ENCODE results near the gene ANHX. TPM values are rescaled to one million over a fixed set of nuclear protein-coding genes. Genes with fewer than 3 reads are reported as not detected.
A peak's percentile ranks its signal among the peaks of the same experiment; 100 is the strongest.
"Not testable (repeated sequence)": the region's sequence is repeated elsewhere in the genome, so short reads cannot be mapped to it uniquely, and the experiment has no call there.

The ANHX gene
- not detected for polyA plus RNA-seq

- Mint-ChIP-seq H3K4me3 (no peak within 1 kb of the TSS), H3K9me3 (peaks cover 8 to 30% (median 15%) of the 10 kb centered on the region in 6 donors), H3K36me3 (peaks cover 0 to 3% (median 0%) of the 10 kb centered on the region in 3 donors), H3K4me1 (no peaks in the 10 kb centered on the region), H3K27ac (no peak within 1 kb of the TSS), H3K27me3 (ENCODE audit: low read depth in 3 of 3) (peaks cover 0 to 4% (median 0%) of the 10 kb centered on the region in 3 donors)
- DNase-seq: no peak
Observed at GRCh38 chr12:133235401-133236112, at the start of gene ANHX. ANHX (minus strand) TSS chr12:133235877; CDS start chr12:133234356, 1,521 bp downstream.

DNA sequence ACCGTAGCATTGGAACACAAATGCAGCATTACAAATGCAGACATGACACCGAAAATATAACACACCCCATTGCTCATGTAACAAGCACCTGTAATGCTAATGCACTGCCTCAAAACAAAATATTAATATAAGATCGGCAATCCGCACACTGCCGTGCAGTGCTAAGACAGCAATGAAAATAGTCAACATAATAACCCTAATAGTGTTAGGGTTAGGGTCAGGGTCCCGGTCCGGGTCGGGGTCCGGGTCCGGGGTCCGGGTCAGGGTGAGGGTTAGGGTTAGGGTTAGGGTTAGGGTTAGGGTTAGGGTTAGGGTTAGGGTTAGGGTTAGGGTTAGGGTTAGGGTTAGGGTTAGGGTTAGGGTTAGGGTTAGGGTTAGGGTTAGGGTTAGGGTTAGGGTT, 29.0 kb upstream of the ANHX start:
- not testable (repeated sequence) for H3K27ac Mint-ChIP-seq

GRCh38 chr12:133264173-133264572, 28.5 kb upstream of the ANHX start:
- Mint-ChIP-seq H3K36me3 (no peaks in the 10 kb centered on the region), H3K27ac (no peak overlapping the region), H3K4me3 (no peak overlapping the region)

More for the DNA sequence above, 29.0 kb upstream of the ANHX start:
- H3K4me1 Mint-ChIP-seq; H3K36me3 Mint-ChIP-seq; H3K4me3 Mint-ChIP-seq; H3K9me3 Mint-ChIP-seq; H3K27me3 Mint-ChIP-seq (ENCODE audit: low read depth in 3 of 3); DNase-seq: not testable (repeated sequence)

GRCh38 chr12:133256321-133256720, 20.6 kb upstream of the ANHX start:
- Mint-ChIP-seq H3K27ac (no peak overlapping the region), H3K4me3 (no peak overlapping the region), H3K9me3 (peaks cover 2 to 36% (median 6%) of the 10 kb centered on the region in 6 donors), H3K4me1 (no peaks in the 10 kb centered on the region), H3K27me3 (ENCODE audit: low read depth in 3 of 3) (peaks cover 2 to 3% (median 3%) of the 10 kb centered on the region in 3 donors), H3K36me3 (no peaks in the 10 kb centered on the region)
- DNase-seq: no peak

More at GRCh38 chr12:133264173-133264572, 28.5 kb upstream of the ANHX start:
- peak in 1 of 3 donors; percentile 4 for DNase-seq
- Mint-ChIP-seq H3K9me3 (peaks cover 0 to 6% (median under 1%) of the 10 kb centered on the region in 6 donors), H3K27me3 (ENCODE audit: low read depth in 3 of 3) (peaks cover 0 to 3% (median 1%) of the 10 kb centered on the region in 3 donors), H3K4me1 (no peaks in the 10 kb centered on the region)

- not testable (repeated sequence) for H3K4me1 Mint-ChIP-seq; H3K27ac Mint-ChIP-seq; DNase-seq; H3K36me3 Mint-ChIP-seq; H3K4me3 Mint-ChIP-seq; H3K27me3 Mint-ChIP-seq (ENCODE audit: low read depth in 3 of 3)
- H3K9me3 Mint-ChIP-seq: peaks cover 2 to 36% (median 7%) of the 10 kb centered on the region in 6 donors
Observed at GRCh38 chr12:133255833-133256232, 20.2 kb upstream of the ANHX start.

GRCh38 chr12:133251732-133252131, 16.1 kb upstream of the ANHX start:
- no peak overlapping the region for H3K27ac Mint-ChIP-seq
- peaks cover 2 to 30% (median 16%) of the 10 kb centered on the region in 6 donors for H3K9me3 Mint-ChIP-seq
- H3K4me3 Mint-ChIP-seq: no peak overlapping the region
- DNase-seq: no peak
- no peaks in the 10 kb centered on the region for H3K4me1 Mint-ChIP-seq
- H3K36me3 Mint-ChIP-seq: no peaks in the 10 kb centered on the region
- peaks cover 5 to 8% (median 7%) of the 10 kb centered on the region in 3 donors for H3K27me3 Mint-ChIP-seq (ENCODE audit: low read depth in 3 of 3)

- Mint-ChIP-seq H3K27ac (no peak overlapping the region), H3K9me3 (peaks cover 2 to 34% (median 16%) of the 10 kb centered on the region in 6 donors), H3K36me3 (peaks cover 0 to 3% (median 0%) of the 10 kb centered on the region in 3 donors), H3K4me3 (no peak overlapping the region), H3K27me3 (ENCODE audit: low read depth in 3 of 3) (peaks cover 0 to 6% (median 0%) of the 10 kb centered on the region in 3 donors), H3K4me1 (no peaks in the 10 kb centered on the region)
- DNase-seq: no peak
Observed at GRCh38 chr12:133236556-133236955, 879 bp upstream of the ANHX start.

- Mint-ChIP-seq H3K36me3 (peaks cover 0 to 3% (median 0%) of the 10 kb centered on the region in 3 donors), H3K4me3 (no peak overlapping the region), H3K4me1 (no peaks in the 10 kb centered on the region), H3K27ac (no peak overlapping the region), H3K27me3 (ENCODE audit: low read depth in 3 of 3) (peaks cover 0 to 4% (median 0%) of the 10 kb centered on the region in 3 donors), H3K9me3 (peaks cover 3 to 30% (median 15%) of the 10 kb centered on the region in 6 donors)
- no peak for DNase-seq
Observed at GRCh38 chr12:133236144-133236543, 467 bp upstream of the ANHX start.

DNA sequence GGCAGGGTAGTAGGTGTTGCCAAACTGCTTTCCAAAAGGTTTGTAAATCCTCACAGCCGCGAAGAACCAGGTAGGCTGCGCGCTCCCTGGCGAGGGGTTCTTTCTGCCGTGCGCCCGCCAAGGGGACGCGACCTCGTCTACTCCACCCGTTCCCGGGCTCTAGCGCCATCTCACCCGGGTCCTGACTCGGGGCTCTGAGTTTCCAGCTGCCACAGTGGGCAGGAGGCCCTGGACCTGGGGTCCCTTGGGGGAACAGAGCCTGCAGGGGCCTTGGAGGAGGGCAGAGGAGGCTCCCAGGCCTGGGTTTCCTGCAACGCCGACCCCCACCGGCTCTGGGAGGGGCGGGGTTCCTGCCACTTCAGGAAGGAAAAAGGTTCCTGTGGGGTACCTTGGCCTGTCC, 706 bp downstream of the ANHX start:
- Mint-ChIP-seq H3K4me1 (no peaks in the 10 kb centered on the region), H3K9me3 (peaks cover 8 to 36% (median 16%) of the 10 kb centered on the region in 6 donors), H3K4me3 (no peak overlapping the region), H3K27ac (no peak overlapping the region), H3K36me3 (peaks cover 0 to 3% (median 0%) of the 10 kb centered on the region in 3 donors), H3K27me3 (ENCODE audit: low read depth in 3 of 3) (peaks cover 0 to 4% (median 0%) of the 10 kb centered on the region in 3 donors)
- DNase-seq: no peak

- no peaks in the 10 kb centered on the region for H3K4me1 Mint-ChIP-seq
- no peak overlapping the region for H3K4me3 Mint-ChIP-seq
- H3K27me3 Mint-ChIP-seq (ENCODE audit: low read depth in 3 of 3): peaks cover 0 to 5% (median 0%) of the 10 kb centered on the region in 3 donors
- peaks cover 5 to 35% (median 15%) of the 10 kb centered on the region in 6 donors for H3K9me3 Mint-ChIP-seq
- peaks cover 0 to under 1% (median 0%) of the 10 kb centered on the region in 3 donors for H3K36me3 Mint-ChIP-seq
- no peak overlapping the region for H3K27ac Mint-ChIP-seq
- DNase-seq: no peak
Observed at GRCh38 chr12:133233993-133234564, 1.6 kb downstream of the ANHX start.

DNA sequence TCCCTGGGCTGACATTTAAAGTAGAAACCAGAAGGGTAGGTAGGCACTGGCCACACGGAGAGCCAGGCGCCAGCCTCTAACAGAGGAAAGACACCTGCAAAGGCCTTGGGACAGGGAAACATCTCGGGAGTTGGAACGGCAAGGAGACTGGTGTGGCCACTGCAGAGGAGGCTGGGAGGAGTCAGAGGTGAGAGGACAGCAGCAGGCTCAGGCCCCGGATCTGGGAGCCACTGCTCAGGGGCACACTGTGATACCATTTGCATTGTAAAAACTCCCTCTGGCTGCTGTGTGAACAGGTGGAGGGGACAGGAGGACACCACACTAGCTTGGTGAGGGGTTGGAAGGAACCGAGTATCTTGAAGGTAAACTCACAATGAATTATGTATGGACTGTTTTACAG, 2.7 kb downstream of the ANHX start:
- peaks cover 0 to 3% (median 0%) of the 10 kb centered on the region in 3 donors for H3K36me3 Mint-ChIP-seq
- peaks cover 4 to 44% (median 20%) of the 10 kb centered on the region in 6 donors for H3K9me3 Mint-ChIP-seq
- DNase-seq: no peak
- peaks cover 0 to 5% (median 0%) of the 10 kb centered on the region in 3 donors for H3K27me3 Mint-ChIP-seq (ENCODE audit: low read depth in 3 of 3)
- H3K27ac Mint-ChIP-seq: no peak overlapping the region
- H3K4me1 Mint-ChIP-seq: no peaks in the 10 kb centered on the region
- no peak overlapping the region for H3K4me3 Mint-ChIP-seq

GRCh38 chr12:133231001-133231400, 4.7 kb downstream of the ANHX start:
- no peak overlapping the region for H3K4me3 Mint-ChIP-seq
- H3K27ac Mint-ChIP-seq: no peak overlapping the region
- H3K9me3 Mint-ChIP-seq: peaks cover 2 to 39% (median 20%) of the 10 kb centered on the region in 6 donors
- H3K36me3 Mint-ChIP-seq: peaks cover 0 to 3% (median 0%) of the 10 kb centered on the region in 3 donors
- peaks cover 0 to 3% (median 0%) of the 10 kb centered on the region in 3 donors for H3K27me3 Mint-ChIP-seq (ENCODE audit: low read depth in 3 of 3)
- no peak for DNase-seq
- H3K4me1 Mint-ChIP-seq: no peaks in the 10 kb centered on the region

DNA sequence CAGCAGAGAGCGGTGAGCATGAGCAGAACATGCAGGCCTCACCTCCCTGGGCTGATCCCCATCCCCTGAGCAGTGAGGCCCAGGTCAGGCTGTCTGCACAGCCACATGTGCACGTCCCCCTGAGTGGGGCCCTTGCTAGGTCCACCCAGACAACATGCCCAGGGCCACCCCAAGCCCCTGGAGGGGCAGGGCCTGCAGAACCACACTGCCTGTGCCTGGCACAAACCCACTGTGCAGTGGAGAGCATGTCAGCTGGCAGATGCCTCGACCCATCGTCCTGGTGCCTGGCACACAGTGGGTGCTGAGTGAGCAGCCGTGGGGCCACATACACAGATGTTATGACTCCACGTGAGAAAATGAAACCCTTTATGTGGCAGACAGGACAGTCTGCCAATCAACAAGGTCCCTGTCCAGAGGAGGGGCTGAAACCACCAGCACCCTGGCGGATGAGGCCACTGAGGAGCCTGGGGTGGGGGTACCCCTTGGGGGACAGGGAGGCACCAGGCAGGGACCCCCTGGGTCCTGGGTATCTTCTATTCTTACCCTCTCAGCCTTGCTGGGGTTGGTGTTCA, 8.3 kb downstream of the ANHX start:
- H3K4me1 Mint-ChIP-seq: no peaks in the 10 kb centered on the region
- no peak overlapping the region for H3K4me3 Mint-ChIP-seq
- H3K27me3 Mint-ChIP-seq (ENCODE audit: low read depth in 3 of 3): peaks cover 0 to 4% (median 1%) of the 10 kb centered on the region in 3 donors
- peaks cover 5 to 34% (median 23%) of the 10 kb centered on the region in 6 donors for H3K9me3 Mint-ChIP-seq
- no peak for DNase-seq
- peaks cover 0 to 3% (median 3%) of the 10 kb centered on the region in 3 donors for H3K36me3 Mint-ChIP-seq
- H3K27ac Mint-ChIP-seq: no peak overlapping the region

DNA sequence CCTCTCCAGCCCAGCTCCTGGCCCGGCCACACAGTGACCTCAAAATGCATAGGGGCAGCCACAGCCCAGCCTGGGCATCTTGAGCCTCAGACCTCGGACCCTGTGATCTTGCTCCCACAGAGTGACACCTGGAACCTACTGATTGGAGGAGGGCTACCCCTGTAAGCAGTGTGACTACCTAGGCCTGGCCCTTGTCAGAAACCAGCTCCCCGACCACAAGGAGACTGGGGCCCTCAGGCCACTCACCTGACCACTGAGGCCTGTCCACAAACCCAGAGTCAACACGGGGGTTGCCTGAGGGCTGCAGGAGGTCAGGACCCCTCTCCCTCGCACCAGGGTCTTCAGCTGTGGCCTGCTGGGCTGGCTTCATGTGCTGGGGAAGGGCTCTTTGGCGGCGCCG, 9.0 kb downstream of the ANHX start:
- Mint-ChIP-seq H3K36me3 (peaks cover 0 to 3% (median 3%) of the 10 kb centered on the region in 3 donors), H3K4me1 (no peaks in the 10 kb centered on the region), H3K27me3 (ENCODE audit: low read depth in 3 of 3) (peaks cover 0 to 4% (median 1%) of the 10 kb centered on the region in 3 donors), H3K9me3 (peaks cover 6 to 40% (median 27%) of the 10 kb centered on the region in 6 donors), H3K27ac (no peak overlapping the region), H3K4me3 (no peak overlapping the region)
- no peak for DNase-seq

Measured in immature natural killer cell (primary cell).